ENCODE data around the gene CRCP.

GRCh38 chr7:66185680-66186187 lies 71.1 kb downstream of the CRCP start:
- TF ChIP-seq CTCF (IDR thresholded peaks at IDR 0.05) (no peak), POLR2A (IDR thresholded peaks at IDR 0.05) (no peak), POLR2AphosphoS5 (IDR thresholded peaks at IDR 0.05) (no peak), EP300 (IDR thresholded peaks at IDR 0.05) (no peak)

Data from stomach (tissue), 4 donors.